Endothelial cell of umbilical vein (primary cell): ENCODE measurements around the gene TET1. TPM values are rescaled to one million over a fixed set of nuclear protein-coding genes. Genes with fewer than 3 reads are reported as not detected.

Source experiments
- BruUV-seq: library from RNA; stranded (reverse); fragments of 400-500 nt; replicated peaks from 2 replicates; lab custom pipeline; 2021; lab: Mats Ljungman, UMichigan
- CTCF ChIA-PET: fragments of 300-600, 350-600 bp; sonication (Branson Sonifier 250); formaldehyde crosslinking; loops from one replicate; lab custom pipeline; 2021; ENCODE audit warnings: antibody characterized with exemption, inconsistent platforms; lab: Charles Lee
- POLR2A ChIA-PET: fragments of 300-600, 350-600 bp; sonication (Branson Sonifier 250); formaldehyde crosslinking; loops from one replicate; lab custom pipeline; 2021; ENCODE audit warnings: antibody characterized with exemption, inconsistent platforms; lab: Charles Lee
- DNase-seq: peaks from one replicate; pipeline ENCODE4 v3.0.0-alpha.2; 2011; ENCODE audit warnings: low read depth, low spot score
- FAIRE-seq: peaks from 2 replicates; lab custom pipeline; 2011; peaks lifted over from hg19 to GRCh38; lab: Jason Lieb, UNC
- H2AFZ ChIP-seq: 2 replicates; pipeline ENCODE4 v1.6.0; 2012; ENCODE audit warnings: low read depth, low read length, control low read depth, inconsistent platforms
- H3K27ac ChIP-seq: 2 replicates; pipeline ENCODE4 v1.5.1; 2011; ENCODE audit warnings: low read depth, mild to moderate bottlenecking, control low read depth, low read length, moderate library complexity; ENCODE audit not compliant: insufficient read depth
- H3K27me3 ChIP-seq, 2 experiments: 2 replicates each; pipeline versions ENCODE4 v1.6.0 to v1.6.1; 2011; ENCODE audit warnings: low read length in 2 of 2, mixed read lengths in 1 of 2; ENCODE audit not compliant: control insufficient read depth in 2 of 2, insufficient read depth in 2 of 2
- H3K36me3 ChIP-seq, 2 experiments: 2 replicates in 1 of 2; 3 replicates in 1 of 2; pipeline ENCODE4 v1.5.1; 2011; ENCODE audit warnings: low read length in 2 of 2, mild to moderate bottlenecking in 1 of 2, moderate library complexity in 1 of 2; ENCODE audit not compliant: control insufficient read depth in 2 of 2, insufficient read depth in 2 of 2; ENCODE audit errors: extremely low read depth in 1 of 2
- H3K4me1 ChIP-seq: 3 replicates; pipeline ENCODE4 v1.5.1; 2011; ENCODE audit warnings: mild to moderate bottlenecking, low read length; ENCODE audit not compliant: control insufficient read depth, insufficient read depth; ENCODE audit errors: extremely low read depth
- H3K4me2 ChIP-seq: 2 replicates; pipeline ENCODE4 v1.6.1; 2011; ENCODE audit warnings: low read length, control low read depth, mixed read lengths; ENCODE audit not compliant: insufficient read depth
- H3K4me3 ChIP-seq, 3 experiments: fragments of 200-600 bp in 1 of 3; sonication (generic), shearing (Covaris generic) in 1 of 3; replicated peaks in 1 of 3; 2 replicates each; pipeline ENCODE4 v1.5.1; 2011 to 2016; ENCODE audit warnings: control low read depth in 3 of 3, low read length in 3 of 3, mild to moderate bottlenecking in 2 of 3, inconsistent platforms in 1 of 3, low read depth in 1 of 3, moderate library complexity in 1 of 3; ENCODE audit not compliant: insufficient read depth in 1 of 3
- H3K79me2 ChIP-seq: 2 replicates; pipeline ENCODE4 v1.6.0; 2012; ENCODE audit warnings: low read length, inconsistent platforms; ENCODE audit not compliant: control insufficient read depth, insufficient read depth
- H3K9ac ChIP-seq: replicated peaks from 2 replicates; pipeline ENCODE3; 2011; ENCODE audit warnings: low read length, control low read depth; ENCODE audit not compliant: insufficient read depth; ENCODE audit errors: extremely low read depth
- H3K9me1 ChIP-seq: replicated peaks from 3 replicates; pipeline ENCODE4 v1.6.0; 2011; ENCODE audit warnings: mild to moderate bottlenecking, low read length; ENCODE audit not compliant: control insufficient read depth, insufficient read depth; ENCODE audit errors: extremely low read depth
- H3K9me3 ChIP-seq: replicated peaks from 2 replicates; pipeline ENCODE4 v1.5.1; 2012; ENCODE audit warnings: low read length, inconsistent platforms; ENCODE audit not compliant: control insufficient read depth, insufficient read depth
- H4K20me1 ChIP-seq: replicated peaks from 2 replicates; pipeline ENCODE3; 2011; ENCODE audit warnings: mild to moderate bottlenecking, low read length; ENCODE audit not compliant: control insufficient read depth, insufficient read depth; ENCODE audit errors: extremely low read depth
- EZH2 ChIP-seq: IDR thresholded peaks from 2 replicates; pipeline ENCODE4 v1.6.1; 2012; ENCODE audit warnings: borderline replicate concordance, low read depth, mild to moderate bottlenecking, moderate library complexity, low read length, inconsistent platforms; ENCODE audit not compliant: severe bottlenecking
- FOS ChIP-seq: IDR thresholded peaks from 2 replicates; pipeline ENCODE4 v1.6.1; 2011; ENCODE audit warnings: mild to moderate bottlenecking, low read length, moderate library complexity, borderline replicate concordance; ENCODE audit not compliant: insufficient read depth
- GATA2 ChIP-seq: IDR thresholded peaks from 2 replicates; pipeline ENCODE4 v1.7.0; 2011; ENCODE audit warnings: low read depth, mild to moderate bottlenecking, moderate library complexity, mixed read lengths, low read length; ENCODE audit not compliant: insufficient read length, insufficient read depth
- JUN ChIP-seq: IDR thresholded peaks from 2 replicates; pipeline ENCODE4 v1.6.1; 2011; ENCODE audit warnings: borderline replicate concordance, low read depth; ENCODE audit not compliant: insufficient read length, insufficient read depth
- MYC ChIP-seq: IDR thresholded peaks from one replicate; pipeline ENCODE4 v1.6.1; 2011; ENCODE audit warnings: mild to moderate bottlenecking, low read depth, low read length
- POLR2A ChIP-seq: IDR thresholded peaks from 2 replicates; pipeline ENCODE4 v1.6.1; 2012; ENCODE audit warnings: low read depth, mild to moderate bottlenecking, control low read depth, low read length
- POLR2AphosphoS5 ChIP-seq: IDR thresholded peaks from 2 replicates; pipeline ENCODE4 v1.6.1; 2012; ENCODE audit warnings: low read depth, mild to moderate bottlenecking, control low read depth, low read length, moderate library complexity; ENCODE audit not compliant: insufficient read depth
- dilution Hi-C: fragments of 300-500 bp; cut with MboI; formaldehyde crosslinking; loops from one replicate; pipeline ENCODE4 v1.15.0; 2019; ENCODE audit warnings: low sequenced_read_pairs; ENCODE audit not compliant: extremely low pct_ligation_motif_present
- intact Hi-C: fragments of 100-400 bp; cut with micrococcal nuclease; formaldehyde crosslinking; loops from one replicate; pipeline ENCODE4 v1.10.0; 2022
- polyA plus RNA-seq, 4 experiments: library from polyadenylated mRNA; depleted of rRNA in 3 of 4; stranded (reverse) in 3 of 4; unstranded in 1 of 4; fragments of >200 nt; gene quantifications; 2 replicates each; pipeline versions ENCODE4 v1.2.1 to v1.2.3, GENCODE V29; 2011 to 2012; ENCODE audit warnings: missing spikeins in 1 of 4
- total RNA-seq: library from RNA; stranded (reverse); gene quantifications from 2 replicates; pipeline ENCODE4 v1.2.3, GENCODE V29; 2021
- TF ChIP-seq, protein P1 (sequence below), 2 donors: IDR thresholded peaks; 1 replicate in 1 of 2; 2 replicates in 1 of 2; pipeline ENCODE4 v1.5.1; 2011; ENCODE audit warnings: low read length in 2 of 2, mild to moderate bottlenecking in 2 of 2, moderate library complexity in 2 of 2, control low read depth in 1 of 2, inconsistent platforms in 1 of 2, low read depth in 1 of 2; ENCODE audit not compliant: insufficient read depth in 1 of 2; ENCODE audit errors: extremely low read depth in 1 of 2
- TF ChIP-seq, protein P2 (sequence below): IDR thresholded peaks from 2 replicates; pipeline ENCODE4 v1.6.1; 2011; ENCODE audit not compliant: insufficient read depth, insufficient read length

TET1 gene
- total and polyA plus RNA-seq, 2 donors (not counting 3 experiments of a cell fraction or from before 2014, with no cell fraction given), result 0.23 to 1.5 TPM

DNA sequence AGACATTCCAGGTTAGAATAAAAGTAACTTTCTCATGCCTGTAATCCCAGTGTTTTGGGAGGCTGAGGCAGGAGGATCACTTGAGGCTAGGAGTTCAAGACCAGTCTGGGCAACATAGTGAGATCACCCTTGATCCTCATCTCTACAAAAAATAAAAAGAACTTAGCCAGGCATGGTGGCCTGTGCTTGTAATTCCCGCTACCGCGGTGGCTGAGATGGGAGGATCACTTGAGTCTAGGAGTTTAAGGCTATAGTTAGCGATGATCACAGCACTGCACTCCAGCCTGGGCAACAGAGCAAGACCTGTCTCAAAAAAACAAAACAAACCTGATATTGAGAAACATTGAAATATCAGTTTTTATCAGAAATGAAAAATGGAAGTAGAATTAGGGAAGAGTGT is 4.6 kb downstream of the TET1 start:
- no peak for FAIRE-seq
- intact Hi-C loops, result no loop called here

More for the DNA sequence above, 4.6 kb downstream of the TET1 start:
- Histone ChIP-seq H3K9me3 (no peaks in the 10 kb centered on the region), H3K9ac (no peak overlapping the region), H3K36me3 (no peaks in the 10 kb centered on the region), H3K9me1 (peaks cover 2% of the 10 kb centered on the region), H3K27me3 (peaks cover 30 to 37% of the 10 kb centered on the region in 2 experiments), H3K4me3 (no peak overlapping the region), H3K4me1 (peaks cover 2% of the 10 kb centered on the region), H3K4me2 (no peak overlapping the region), H3K27ac (no peak overlapping the region), H2AFZ (no peak overlapping the region), H4K20me1 (no peaks in the 10 kb centered on the region), H3K79me2 (no peaks in the 10 kb centered on the region)
- dilution Hi-C loops, result no loop called here
- CTCF ChIA-PET, result interaction anchor here (1.6 to 1.8 kb wide), 2 partner anchors 14 to 27 kb away, joined by 3 to 6 read pairs; no protein-coding TSS in a partner anchor
- DNase-seq, result no peak
- BruUV-seq, result no TSS peak
- TF ChIP-seq, protein P1, sequence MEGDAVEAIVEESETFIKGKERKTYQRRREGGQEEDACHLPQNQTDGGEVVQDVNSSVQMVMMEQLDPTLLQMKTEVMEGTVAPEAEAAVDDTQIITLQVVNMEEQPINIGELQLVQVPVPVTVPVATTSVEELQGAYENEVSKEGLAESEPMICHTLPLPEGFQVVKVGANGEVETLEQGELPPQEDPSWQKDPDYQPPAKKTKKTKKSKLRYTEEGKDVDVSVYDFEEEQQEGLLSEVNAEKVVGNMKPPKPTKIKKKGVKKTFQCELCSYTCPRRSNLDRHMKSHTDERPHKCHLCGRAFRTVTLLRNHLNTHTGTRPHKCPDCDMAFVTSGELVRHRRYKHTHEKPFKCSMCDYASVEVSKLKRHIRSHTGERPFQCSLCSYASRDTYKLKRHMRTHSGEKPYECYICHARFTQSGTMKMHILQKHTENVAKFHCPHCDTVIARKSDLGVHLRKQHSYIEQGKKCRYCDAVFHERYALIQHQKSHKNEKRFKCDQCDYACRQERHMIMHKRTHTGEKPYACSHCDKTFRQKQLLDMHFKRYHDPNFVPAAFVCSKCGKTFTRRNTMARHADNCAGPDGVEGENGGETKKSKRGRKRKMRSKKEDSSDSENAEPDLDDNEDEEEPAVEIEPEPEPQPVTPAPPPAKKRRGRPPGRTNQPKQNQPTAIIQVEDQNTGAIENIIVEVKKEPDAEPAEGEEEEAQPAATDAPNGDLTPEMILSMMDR (IDR thresholded peaks at IDR 0.05; ENCODE audit: extremely low read depth in 1 of 2, insufficient read depth in 1 of 2, low read depth in 1 of 2, low read length in 2 of 2), result no peak
- TF ChIP-seq JUN, result no peak
- TF ChIP-seq EZH2, result no peak
- no peak for TF ChIP-seq FOS
- TF ChIP-seq GATA2, result no peak
- no peak for TF ChIP-seq POLR2AphosphoS5
- no peak for TF ChIP-seq MYC
- TF ChIP-seq POLR2A, result no peak
- TF ChIP-seq, protein P2, sequence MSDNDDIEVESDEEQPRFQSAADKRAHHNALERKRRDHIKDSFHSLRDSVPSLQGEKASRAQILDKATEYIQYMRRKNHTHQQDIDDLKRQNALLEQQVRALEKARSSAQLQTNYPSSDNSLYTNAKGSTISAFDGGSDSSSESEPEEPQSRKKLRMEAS, result no peak
- POLR2A ChIA-PET, result no interaction called here
